ENCODE measurements around the gene PRKCZ. TPM values are rescaled to one million over a fixed set of nuclear protein-coding genes. Genes with fewer than 3 reads are reported as not detected.

PRKCZ gene
- total RNA-seq, 1 donor from 2014 or later = 4.2 TPM

- no peaks in the 10 kb centered on the region for H3K36me3 ChIP-seq (ENCODE audit: control insufficient read depth in 3 of 3, insufficient read depth in 3 of 3, low read length in 3 of 3)
- H3K27ac ChIP-seq (ENCODE audit: low read depth, low read length) = peak within 1 kb of the TSS; percentile 89
- no peaks in the 10 kb centered on the region for H3K9me3 ChIP-seq (ENCODE audit: control insufficient read depth in 3 of 3, low read length in 3 of 3)
- peaks cover 45 to 66% (median 58%) of the 10 kb centered on the region in 3 donors for H3K4me1 ChIP-seq (ENCODE audit: control insufficient read depth in 3 of 3, insufficient read depth in 3 of 3, low read length in 3 of 3)
- H3K4me3 ChIP-seq (ENCODE audit: low read length in 3 of 3) = peak within 1 kb of the TSS; percentile 73 to 76 (median 76)
- peak within 1 kb of the TSS; percentile 85 to 86 (median 85) for H3K9ac ChIP-seq (ENCODE audit: low read depth in 1 of 3, low read length in 3 of 3)
- no peaks in the 10 kb centered on the region for H3K27me3 ChIP-seq (ENCODE audit: control insufficient read depth in 3 of 3, insufficient read depth in 3 of 3, low read length in 3 of 3)
These were observed 144.2 kb downstream of the PRKCZ start, which contains the start of gene FAAP20 for GRCh38 chr1:2194319-2194897. FAAP20 (minus strand) TSS chr1:2194772; CDS start chr1:2194749, 23 bp downstream.

GRCh38 chr1:2194898-2195673, 144.9 kb downstream of the PRKCZ start:
- Histone ChIP-seq H3K4me1 (ENCODE audit: control insufficient read depth in 3 of 3, insufficient read depth in 3 of 3, low read length in 3 of 3) (peaks cover 44 to 64% (median 58%) of the 10 kb centered on the region in 3 donors), H3K9ac (ENCODE audit: low read depth in 1 of 3, low read length in 3 of 3) (peak overlapping the region; percentile 85 to 86 (median 85)), H3K36me3 (ENCODE audit: control insufficient read depth in 3 of 3, insufficient read depth in 3 of 3, low read length in 3 of 3) (no peaks in the 10 kb centered on the region)

GRCh38 chr1:2195785-2196184, 145.6 kb downstream of the PRKCZ start:
- no peaks in the 10 kb centered on the region for H3K36me3 ChIP-seq (ENCODE audit: control insufficient read depth in 3 of 3, insufficient read depth in 3 of 3, low read length in 3 of 3)
- peaks cover 37 to 57% (median 53%) of the 10 kb centered on the region in 3 donors for H3K4me1 ChIP-seq (ENCODE audit: control insufficient read depth in 3 of 3, insufficient read depth in 3 of 3, low read length in 3 of 3)
- H3K27ac ChIP-seq (ENCODE audit: low read depth, low read length) = peak overlapping the region; percentile 89
- no peaks in the 10 kb centered on the region for H3K27me3 ChIP-seq (ENCODE audit: control insufficient read depth in 3 of 3, insufficient read depth in 3 of 3, low read length in 3 of 3)
- H3K9me3 ChIP-seq (ENCODE audit: control insufficient read depth in 3 of 3, low read length in 3 of 3) = no peaks in the 10 kb centered on the region
- H3K4me3 ChIP-seq (ENCODE audit: low read length in 3 of 3) = peak overlapping the region in 1 of 3 donors; percentile 73
- peak overlapping the region in 2 of 3 donors; percentile 85 to 86 for H3K9ac ChIP-seq (ENCODE audit: low read depth in 1 of 3, low read length in 3 of 3)

More at GRCh38 chr1:2194898-2195673, 144.9 kb downstream of the PRKCZ start:
- H3K27me3 ChIP-seq (ENCODE audit: control insufficient read depth in 3 of 3, insufficient read depth in 3 of 3, low read length in 3 of 3) = no peaks in the 10 kb centered on the region
- peak overlapping the region; percentile 89 for H3K27ac ChIP-seq (ENCODE audit: low read depth, low read length)
- H3K9me3 ChIP-seq (ENCODE audit: control insufficient read depth in 3 of 3, low read length in 3 of 3) = no peaks in the 10 kb centered on the region
- H3K4me3 ChIP-seq (ENCODE audit: low read length in 3 of 3) = peak overlapping the region; percentile 73 to 76 (median 76)

- H3K9ac ChIP-seq (ENCODE audit: low read depth in 1 of 3, low read length in 3 of 3) = no peak overlapping the region
- H3K4me1 ChIP-seq (ENCODE audit: control insufficient read depth in 3 of 3, insufficient read depth in 3 of 3, low read length in 3 of 3) = peaks cover 27 to 47% (median 44%) of the 10 kb centered on the region in 3 donors
- H3K4me3 ChIP-seq (ENCODE audit: low read length in 3 of 3) = no peak overlapping the region
- no peaks in the 10 kb centered on the region for H3K9me3 ChIP-seq (ENCODE audit: control insufficient read depth in 3 of 3, low read length in 3 of 3)
- H3K36me3 ChIP-seq (ENCODE audit: control insufficient read depth in 3 of 3, insufficient read depth in 3 of 3, low read length in 3 of 3) = no peaks in the 10 kb centered on the region
- H3K27ac ChIP-seq (ENCODE audit: low read depth, low read length) = no peak overlapping the region
- H3K27me3 ChIP-seq (ENCODE audit: control insufficient read depth in 3 of 3, insufficient read depth in 3 of 3, low read length in 3 of 3) = no peaks in the 10 kb centered on the region
These were observed 146.9 kb downstream of the PRKCZ start for GRCh38 chr1:2196901-2197638.

- Histone ChIP-seq H3K4me3 (ENCODE audit: low read length in 3 of 3) (no peak overlapping the region), H3K9ac (ENCODE audit: low read depth in 1 of 3, low read length in 3 of 3) (no peak overlapping the region), H3K27ac (ENCODE audit: low read depth, low read length) (no peak overlapping the region), H3K9me3 (ENCODE audit: control insufficient read depth in 3 of 3, low read length in 3 of 3) (no peaks in the 10 kb centered on the region), H3K36me3 (ENCODE audit: control insufficient read depth in 3 of 3, insufficient read depth in 3 of 3, low read length in 3 of 3) (no peaks in the 10 kb centered on the region), H3K27me3 (ENCODE audit: control insufficient read depth in 3 of 3, insufficient read depth in 3 of 3, low read length in 3 of 3) (no peaks in the 10 kb centered on the region), H3K4me1 (ENCODE audit: control insufficient read depth in 3 of 3, insufficient read depth in 3 of 3, low read length in 3 of 3) (peaks cover 25 to 41% (median 39%) of the 10 kb centered on the region in 3 donors)
These were observed 147.5 kb downstream of the PRKCZ start for GRCh38 chr1:2197707-2198165.

GRCh38 chr1:2198571-2198970, 148.4 kb downstream of the PRKCZ start:
- no peaks in the 10 kb centered on the region for H3K36me3 ChIP-seq (ENCODE audit: control insufficient read depth in 3 of 3, insufficient read depth in 3 of 3, low read length in 3 of 3)

GRCh38 chr1:2199042-2199810, 149.0 kb downstream of the PRKCZ start:
- Histone ChIP-seq H3K9ac (ENCODE audit: low read depth in 1 of 3, low read length in 3 of 3) (peak overlapping the region; percentile 81 to 93 (median 91)), H3K9me3 (ENCODE audit: control insufficient read depth in 3 of 3, low read length in 3 of 3) (no peaks in the 10 kb centered on the region), H3K4me3 (ENCODE audit: low read length in 3 of 3) (peak overlapping the region; percentile 87 to 88 (median 87)), H3K4me1 (ENCODE audit: control insufficient read depth in 3 of 3, insufficient read depth in 3 of 3, low read length in 3 of 3) (peaks cover 25 to 40% (median 40%) of the 10 kb centered on the region in 3 donors), H3K27ac (ENCODE audit: low read depth, low read length) (peak overlapping the region; percentile 83), H3K27me3 (ENCODE audit: control insufficient read depth in 3 of 3, insufficient read depth in 3 of 3, low read length in 3 of 3) (no peaks in the 10 kb centered on the region), H3K36me3 (ENCODE audit: control insufficient read depth in 3 of 3, insufficient read depth in 3 of 3, low read length in 3 of 3) (no peaks in the 10 kb centered on the region)

More at GRCh38 chr1:2198571-2198970, 148.4 kb downstream of the PRKCZ start:
- Histone ChIP-seq H3K27ac (ENCODE audit: low read depth, low read length) (peak overlapping the region; percentile 83), H3K4me1 (ENCODE audit: control insufficient read depth in 3 of 3, insufficient read depth in 3 of 3, low read length in 3 of 3) (peaks cover 22 to 39% (median 39%) of the 10 kb centered on the region in 3 donors), H3K27me3 (ENCODE audit: control insufficient read depth in 3 of 3, insufficient read depth in 3 of 3, low read length in 3 of 3) (no peaks in the 10 kb centered on the region), H3K9me3 (ENCODE audit: control insufficient read depth in 3 of 3, low read length in 3 of 3) (no peaks in the 10 kb centered on the region), H3K4me3 (ENCODE audit: low read length in 3 of 3) (peak overlapping the region in 2 of 3 donors; percentile 87 to 88), H3K9ac (ENCODE audit: low read depth in 1 of 3, low read length in 3 of 3) (peak overlapping the region; percentile 57 to 91 (median 81))

GRCh38 chr1:2200308-2200943, 150.2 kb downstream of the PRKCZ start:
- Histone ChIP-seq H3K27me3 (ENCODE audit: control insufficient read depth in 3 of 3, insufficient read depth in 3 of 3, low read length in 3 of 3) (no peaks in the 10 kb centered on the region), H3K36me3 (ENCODE audit: control insufficient read depth in 3 of 3, insufficient read depth in 3 of 3, low read length in 3 of 3) (no peaks in the 10 kb centered on the region), H3K4me1 (ENCODE audit: control insufficient read depth in 3 of 3, insufficient read depth in 3 of 3, low read length in 3 of 3) (peaks cover 25 to 42% (median 41%) of the 10 kb centered on the region in 3 donors), H3K9ac (ENCODE audit: low read depth in 1 of 3, low read length in 3 of 3) (peak overlapping the region in 1 of 3 donors; percentile 16), H3K4me3 (ENCODE audit: low read length in 3 of 3) (no peak overlapping the region), H3K27ac (ENCODE audit: low read depth, low read length) (no peak overlapping the region), H3K9me3 (ENCODE audit: control insufficient read depth in 3 of 3, low read length in 3 of 3) (no peaks in the 10 kb centered on the region)

- Histone ChIP-seq H3K36me3 (ENCODE audit: control insufficient read depth in 3 of 3, insufficient read depth in 3 of 3, low read length in 3 of 3) (no peaks in the 10 kb centered on the region), H3K9ac (ENCODE audit: low read depth in 1 of 3, low read length in 3 of 3) (peak overlapping the region in 1 of 3 donors; percentile 16), H3K4me3 (ENCODE audit: low read length in 3 of 3) (no peak overlapping the region), H3K4me1 (ENCODE audit: control insufficient read depth in 3 of 3, insufficient read depth in 3 of 3, low read length in 3 of 3) (peaks cover 26 to 42% (median 41%) of the 10 kb centered on the region in 3 donors), H3K27ac (ENCODE audit: low read depth, low read length) (no peak overlapping the region), H3K27me3 (ENCODE audit: control insufficient read depth in 3 of 3, insufficient read depth in 3 of 3, low read length in 3 of 3) (no peaks in the 10 kb centered on the region), H3K9me3 (ENCODE audit: control insufficient read depth in 3 of 3, low read length in 3 of 3) (no peaks in the 10 kb centered on the region)
These were observed 150.9 kb downstream of the PRKCZ start for GRCh38 chr1:2201062-2201461.

All from skeletal muscle tissue (tissue), 4 donors.